ENCODE data around the gene MAP3K14. TPM values are rescaled to one million over a fixed set of nuclear protein-coding genes. Genes with fewer than 3 reads are reported as not detected.

The MAP3K14 gene
- total RNA-seq, 2 donors from 2014 or later: 6.5 to 9.9 TPM

DNA sequence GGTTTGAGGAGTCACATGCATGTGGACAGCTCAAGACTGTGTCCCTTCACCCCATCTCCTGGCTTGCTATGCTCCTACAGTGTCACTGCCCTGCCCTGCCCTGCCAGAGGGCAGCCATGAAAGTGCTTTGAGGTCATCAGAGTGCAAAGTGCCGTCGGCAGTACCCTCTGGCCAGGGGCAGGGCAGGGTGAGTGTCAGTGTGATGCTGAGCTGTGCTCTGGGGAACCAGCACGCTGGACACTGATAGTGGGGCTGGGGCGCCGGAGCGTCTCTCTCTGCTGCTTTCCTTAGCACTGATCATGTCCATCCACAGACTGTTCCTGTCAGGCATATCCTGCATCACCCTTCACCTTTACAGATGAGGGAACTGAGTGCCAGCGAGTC is 53.4 kb downstream of the MAP3K14 start:
- H3K4me3 ChIP-seq: no peak overlapping the region
- H3K27me3 ChIP-seq: no peaks in the 10 kb centered on the region
- H3K36me3 ChIP-seq (replicated peaks in 1 of 2; ENCODE audit: insufficient read depth in 1 of 2, low read depth in 2 of 2): peaks cover 0 to 21% of the 10 kb centered on the region in 2 donors
- ATAC-seq (no peak), DNase-seq (no peak)
- H3K4me1 ChIP-seq: peaks cover 15% of the 10 kb centered on the region
- no peaks in the 10 kb centered on the region for H3K9me3 ChIP-seq
- WGBS, 2 donors: 88 to 89% methylated on average over 7 of the region's 7 CpGs
- TF ChIP-seq POLR2A (IDR thresholded peaks at IDR 0.05) (no peak), CTCF (IDR thresholded peaks at IDR 0.05) (no peak)
- intact Hi-C loops (cut with DNase I): no loop called here
- no peak overlapping the region for H3K27ac ChIP-seq

DNA sequence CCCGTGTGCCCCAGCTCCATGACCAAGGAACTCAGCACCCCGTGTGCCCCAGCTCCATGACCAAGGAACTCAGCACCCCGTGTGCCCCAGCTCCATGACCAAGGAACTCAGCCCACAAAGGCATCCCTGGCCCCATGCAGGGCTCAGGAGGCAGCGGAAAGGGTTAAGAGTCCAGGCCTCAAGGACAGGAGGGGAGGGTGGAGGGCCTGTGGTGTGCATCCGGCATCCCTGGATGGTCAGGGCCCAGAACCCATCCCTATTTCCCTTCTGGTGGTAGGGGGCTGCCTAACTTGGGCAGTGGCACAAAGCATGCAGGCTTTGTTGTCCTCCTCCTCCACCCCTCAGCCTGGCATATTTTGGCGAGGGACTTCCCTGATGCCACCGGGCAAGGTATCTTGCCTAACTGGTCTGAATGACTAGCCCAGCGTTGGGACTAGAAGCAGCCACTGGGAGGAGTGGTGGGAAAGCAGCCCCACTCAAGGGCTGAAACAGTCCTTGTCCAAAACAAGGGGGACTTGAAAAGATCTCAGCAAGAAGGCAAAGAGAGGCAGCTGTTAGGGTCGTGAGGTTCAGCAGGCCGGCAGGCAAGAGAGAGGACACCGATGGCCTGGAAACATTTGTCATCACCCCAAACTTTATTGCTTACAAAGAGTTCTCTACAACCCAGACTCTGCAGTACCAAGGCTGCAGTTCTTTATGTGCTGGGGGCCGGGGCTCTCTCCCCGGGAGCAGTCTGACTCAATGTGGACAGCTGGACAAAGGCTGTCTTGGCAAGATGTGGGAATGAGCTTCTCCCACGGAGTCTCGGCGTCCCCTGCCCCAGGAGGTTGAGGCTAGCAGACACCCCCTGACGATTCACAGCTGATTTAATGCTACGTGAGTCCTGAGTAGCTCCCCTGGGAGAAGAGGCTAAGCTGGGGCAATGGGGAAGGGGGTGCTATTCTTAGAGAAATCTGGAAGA is 54.0 kb downstream of the MAP3K14 start:
- H3K27ac ChIP-seq: peak overlapping the region in 2 of 4 donors; percentile 19 to 44
- H3K4me1 ChIP-seq: peaks cover 15% of the 10 kb centered on the region
- no peaks in the 10 kb centered on the region for H3K27me3 ChIP-seq
- no peak overlapping the region for H3K4me3 ChIP-seq
- peak; percentile 17 for ATAC-seq
- no peaks in the 10 kb centered on the region for H3K9me3 ChIP-seq
- no peak for DNase-seq
- TF ChIP-seq CTCF (IDR thresholded peaks at IDR 0.05): no peak
- no peak for TF ChIP-seq POLR2A (IDR thresholded peaks at IDR 0.05)
- intact Hi-C loops (cut with DNase I): no loop called here
- 56 to 62% methylated on average over 12 to 18 of the region's 18 CpGs for WGBS, 2 donors
- peaks cover 0 to 19% of the 10 kb centered on the region in 2 donors for H3K36me3 ChIP-seq (replicated peaks in 1 of 2; ENCODE audit: insufficient read depth in 1 of 2, low read depth in 2 of 2)

GRCh38 chr17:45261577-45262515 is 55.0 kb downstream of the MAP3K14 start, which contains the start of gene SPATA32:
Gene SPATA32 (minus strand): TSS chr17:45262094. CDS start chr17:45262016, 78 bp downstream.
- peak within 1 kb of the TSS in 2 of 4 donors; percentile 19 to 44 for H3K27ac ChIP-seq
- H3K27me3 ChIP-seq: no peaks in the 10 kb centered on the region
- no peaks in the 10 kb centered on the region for H3K9me3 ChIP-seq
- peaks cover 15% of the 10 kb centered on the region for H3K4me1 ChIP-seq
- intact Hi-C loops (cut with DNase I): no loop called here
- DNase-seq (peak; percentile 50 to 67 (median 62)), ATAC-seq (peak; percentile 64)
- 10 to 12% methylated on average over 50 to 66 of the region's 68 CpGs for WGBS, 2 donors
- H3K36me3 ChIP-seq (replicated peaks in 1 of 2; ENCODE audit: insufficient read depth in 1 of 2, low read depth in 2 of 2): peaks cover 0 to 9% of the 10 kb centered on the region in 2 donors
- no peak for TF ChIP-seq CTCF (IDR thresholded peaks at IDR 0.05)
- no peak for TF ChIP-seq POLR2A (IDR thresholded peaks at IDR 0.05)
- H3K4me3 ChIP-seq: peak within 1 kb of the TSS; percentile 36 to 42

GRCh38 chr17:45260204-45260783 is 56.5 kb downstream of the MAP3K14 start:
- H3K9me3 ChIP-seq: no peaks in the 10 kb centered on the region
- peaks cover 15% of the 10 kb centered on the region for H3K4me1 ChIP-seq
- no peak for ATAC-seq
- no peak for DNase-seq
- H3K27me3 ChIP-seq: no peaks in the 10 kb centered on the region
- peaks cover 0 to 9% of the 10 kb centered on the region in 2 donors for H3K36me3 ChIP-seq (replicated peaks in 1 of 2; ENCODE audit: insufficient read depth in 1 of 2, low read depth in 2 of 2)
- intact Hi-C loops (cut with DNase I): no loop called here
- 78 to 91% methylated on average over 7 of the region's 7 CpGs for WGBS, 2 donors
- no peak overlapping the region for H3K27ac ChIP-seq
- no peak overlapping the region for H3K4me3 ChIP-seq
- TF ChIP-seq CTCF (IDR thresholded peaks at IDR 0.05) (no peak), POLR2A (IDR thresholded peaks at IDR 0.05) (no peak)
